Uterus (tissue), 2 donors: Measurements from ENCODE around the gene KRTAP20-4.

ENCODE experiments used
- POLR2A ChIP-seq, 2 donors: fragments of 450-650 bp; IDR thresholded peaks; one replicate each; pipeline ENCODE4 v1.6.1; 2016; ENCODE audit warnings: antibody characterized with exemption in 2 of 2, mild to moderate bottlenecking in 1 of 2, moderate library complexity in 1 of 2
- TF ChIP-seq, protein P1 (sequence below), 4 experiments: fragments of 200-600 bp in 2 of 4; fragments of 450-650 bp in 2 of 4; sonication (generic) in 2 of 4; IDR thresholded peaks; one replicate each; pipeline ENCODE4 v1.5.1; 2016 to 2019; ENCODE audit warnings: antibody characterized with exemption in 4 of 4, mild to moderate bottlenecking in 2 of 4, moderate library complexity in 1 of 4

DNA sequence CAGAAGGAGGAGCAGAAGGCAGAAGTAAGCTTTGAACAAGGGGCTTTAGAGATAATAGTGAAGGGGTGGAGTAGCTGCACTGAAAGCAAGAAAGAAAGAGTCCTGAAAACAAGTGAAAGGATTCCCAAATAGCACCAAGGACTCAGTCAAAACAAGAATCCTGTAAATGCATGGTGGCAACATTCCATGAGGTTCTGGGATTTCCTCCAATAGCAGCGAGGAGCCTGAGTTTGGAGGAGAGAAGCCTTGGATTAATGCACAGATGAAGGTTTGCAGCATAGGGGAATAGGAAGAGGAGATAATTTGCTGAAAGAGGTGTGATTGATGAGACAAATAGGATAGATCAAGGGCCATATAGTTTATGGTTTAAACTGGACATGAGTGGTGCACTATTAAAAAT is 41.1 kb upstream of the KRTAP20-4 start:
- TF ChIP-seq POLR2A (IDR thresholded peaks at IDR 0.05) = no peak
- TF ChIP-seq, protein P1, sequence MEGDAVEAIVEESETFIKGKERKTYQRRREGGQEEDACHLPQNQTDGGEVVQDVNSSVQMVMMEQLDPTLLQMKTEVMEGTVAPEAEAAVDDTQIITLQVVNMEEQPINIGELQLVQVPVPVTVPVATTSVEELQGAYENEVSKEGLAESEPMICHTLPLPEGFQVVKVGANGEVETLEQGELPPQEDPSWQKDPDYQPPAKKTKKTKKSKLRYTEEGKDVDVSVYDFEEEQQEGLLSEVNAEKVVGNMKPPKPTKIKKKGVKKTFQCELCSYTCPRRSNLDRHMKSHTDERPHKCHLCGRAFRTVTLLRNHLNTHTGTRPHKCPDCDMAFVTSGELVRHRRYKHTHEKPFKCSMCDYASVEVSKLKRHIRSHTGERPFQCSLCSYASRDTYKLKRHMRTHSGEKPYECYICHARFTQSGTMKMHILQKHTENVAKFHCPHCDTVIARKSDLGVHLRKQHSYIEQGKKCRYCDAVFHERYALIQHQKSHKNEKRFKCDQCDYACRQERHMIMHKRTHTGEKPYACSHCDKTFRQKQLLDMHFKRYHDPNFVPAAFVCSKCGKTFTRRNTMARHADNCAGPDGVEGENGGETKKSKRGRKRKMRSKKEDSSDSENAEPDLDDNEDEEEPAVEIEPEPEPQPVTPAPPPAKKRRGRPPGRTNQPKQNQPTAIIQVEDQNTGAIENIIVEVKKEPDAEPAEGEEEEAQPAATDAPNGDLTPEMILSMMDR (IDR thresholded peaks at IDR 0.05) = no peak
